ENCODE results near the gene STOML1. TPM values are rescaled to one million over a fixed set of nuclear protein-coding genes. Genes with fewer than 3 reads are reported as not detected.

The STOML1 gene
- total RNA-seq, 1 donor from 2014 or later = 24.1 TPM

- DNase-seq (ENCODE audit: low spot score in 2 of 2) = no peak
- FAIRE-seq = no peak
Measured at GRCh38 chr15:73935547-73935946, 56.5 kb downstream of the STOML1 start.

GRCh38 chr15:73934281-73934680 is 57.8 kb downstream of the STOML1 start:
- FAIRE-seq (no peak), DNase-seq (ENCODE audit: low spot score in 2 of 2) (no peak)

GRCh38 chr15:73932381-73933191 is 59.5 kb downstream of the STOML1 start:
- FAIRE-seq (no peak), DNase-seq (ENCODE audit: low spot score in 2 of 2) (no peak)

GRCh38 chr15:73931441-73931840 is 60.7 kb downstream of the STOML1 start:
- no peak for FAIRE-seq
- DNase-seq (ENCODE audit: low spot score in 2 of 2) = no peak

GRCh38 chr15:73930790-73931281 is 61.3 kb downstream of the STOML1 start:
- no peak for DNase-seq (ENCODE audit: low spot score in 2 of 2)
- no peak for FAIRE-seq

- FAIRE-seq (no peak), DNase-seq (ENCODE audit: low spot score in 2 of 2) (no peak)
Measured at GRCh38 chr15:73930371-73930770, 61.7 kb downstream of the STOML1 start.

GRCh38 chr15:73928971-73929627 is 63.0 kb downstream of the STOML1 start:
- no peak for FAIRE-seq
- DNase-seq (ENCODE audit: low spot score in 2 of 2) = no peak

Other genes starting within 250 kb of the STOML1 start
- 26.1 TPM for gene INSYN1, start 238.9 kb downstream of the STOML1 start, total RNA-seq
- gene TBC1D21, start 118.7 kb downstream of the STOML1 start, total RNA-seq = not detected
- 2.4 TPM for gene LOXL1, start 65.8 kb downstream of the STOML1 start, total RNA-seq
- gene PML, start 2.4 kb upstream of the STOML1 start, total RNA-seq = 3.7 TPM
- under 0.01 TPM for gene GOLGA6A, start 90.3 kb upstream of the STOML1 start, total RNA-seq
- gene ISLR2, start 138.3 kb upstream of the STOML1 start, total RNA-seq = 113 TPM
- 12.6 TPM for gene ISLR, start 181.4 kb upstream of the STOML1 start, total RNA-seq
- 3.7 TPM for gene STRA6, start 210.5 kb upstream of the STOML1 start, total RNA-seq
- 0.41 TPM for gene CCDC33, start 244.0 kb upstream of the STOML1 start, total RNA-seq